Measurements from ENCODE around the gene PRKRIP1.
"Not testable (repeated sequence)": the region's sequence is repeated elsewhere in the genome, so short reads cannot be mapped to it uniquely, and the experiment has no call there.

The PRKRIP1 gene

GRCh38 chr7:102395873-102396709 is at the start of gene PRKRIP1:
Gene PRKRIP1 (plus strand): TSS chr7:102396363. CDS start chr7:102396412, 49 bp downstream.
- peaks cover 16% of the 10 kb centered on the region for H3K4me1 Mint-ChIP-seq (ENCODE audit: low read depth)
- no peaks in the 10 kb centered on the region for H3K27me3 Mint-ChIP-seq
- peak within 1 kb of the TSS; percentile 93 for H3K4me3 Mint-ChIP-seq
- peak within 1 kb of the TSS; percentile 88 for H3K27ac Mint-ChIP-seq
- H3K9me3 Mint-ChIP-seq (ENCODE audit: low read depth), result no peaks in the 10 kb centered on the region
- peaks cover 3% of the 10 kb centered on the region for H3K36me3 Mint-ChIP-seq

GRCh38 chr7:102346983-102347382 is 49.2 kb upstream of the PRKRIP1 start:
- H3K27ac Mint-ChIP-seq; H3K36me3 Mint-ChIP-seq; H3K4me1 Mint-ChIP-seq (ENCODE audit: low read depth); H3K9me3 Mint-ChIP-seq (ENCODE audit: low read depth); H3K27me3 Mint-ChIP-seq; H3K4me3 Mint-ChIP-seq: not testable (repeated sequence)

- not testable (repeated sequence) for H3K9me3 Mint-ChIP-seq (ENCODE audit: low read depth); H3K36me3 Mint-ChIP-seq; H3K27me3 Mint-ChIP-seq; H3K4me1 Mint-ChIP-seq (ENCODE audit: low read depth); H3K27ac Mint-ChIP-seq; H3K4me3 Mint-ChIP-seq
Measured at GRCh38 chr7:102356344-102356743, 39.8 kb upstream of the PRKRIP1 start, which contains the start of gene SPDYE6. Gene SPDYE6 (minus strand): TSS chr7:102356444. CDS start chr7:102356023, 421 bp downstream.

DNA sequence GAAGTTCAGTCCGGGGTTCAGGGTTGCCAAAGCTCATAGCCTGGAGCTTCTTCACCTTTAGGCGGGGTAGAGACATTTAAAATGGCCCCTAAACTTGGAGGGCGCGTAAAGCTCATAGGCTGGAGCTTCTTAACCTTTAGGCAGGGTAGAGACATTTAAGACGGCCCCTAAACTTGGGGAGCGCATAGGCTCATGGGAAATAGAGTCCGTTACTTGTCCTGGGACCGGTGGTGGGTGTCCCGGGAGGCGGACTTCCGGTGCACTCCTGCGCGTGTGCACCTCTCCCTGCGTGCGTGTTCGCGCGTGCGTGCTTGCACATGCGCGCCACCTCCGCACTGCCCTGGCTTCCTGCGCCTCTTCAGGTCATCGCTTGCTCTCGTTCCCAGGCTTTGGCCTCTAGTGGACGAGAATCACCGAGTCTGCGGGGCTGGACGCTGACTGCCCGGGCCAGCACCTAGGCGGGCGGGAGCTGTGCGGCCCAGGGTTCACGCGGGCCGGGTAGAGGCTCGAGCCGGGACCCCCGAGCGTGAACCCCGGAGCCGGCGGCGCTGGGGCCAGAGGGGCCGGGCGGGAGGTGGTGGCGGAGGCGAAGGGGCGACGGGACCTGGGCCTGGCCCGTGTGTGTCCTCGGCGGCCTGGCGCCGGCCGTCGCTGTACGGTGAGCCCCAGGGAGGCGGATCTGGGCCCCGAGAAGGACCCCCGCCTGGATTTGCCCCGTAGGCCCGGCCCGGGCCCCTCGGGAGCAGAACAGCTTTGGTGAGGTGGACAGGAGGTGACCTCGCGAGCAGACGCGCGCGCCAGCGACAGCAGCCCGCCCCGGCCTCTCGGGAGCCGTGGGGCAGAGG is 32.4 kb upstream of the PRKRIP1 start:
- not testable (repeated sequence) for H3K27me3 Mint-ChIP-seq; H3K36me3 Mint-ChIP-seq; H3K9me3 Mint-ChIP-seq (ENCODE audit: low read depth)
- Mint-ChIP-seq H3K4me3 (peak overlapping the region; percentile 92), H3K27ac (peak overlapping the region; percentile 88), H3K4me1 (ENCODE audit: low read depth) (peaks cover 19% of the 10 kb centered on the region)

GRCh38 chr7:102364394-102364886 is 31.7 kb upstream of the PRKRIP1 start:
- not testable (repeated sequence) for H3K27me3 Mint-ChIP-seq; H3K36me3 Mint-ChIP-seq; H3K9me3 Mint-ChIP-seq (ENCODE audit: low read depth)
- Mint-ChIP-seq H3K4me1 (ENCODE audit: low read depth) (peaks cover 19% of the 10 kb centered on the region), H3K4me3 (peak overlapping the region; percentile 92), H3K27ac (peak overlapping the region; percentile 79)

GRCh38 chr7:102365390-102365789 is 30.8 kb upstream of the PRKRIP1 start:
- not testable (repeated sequence) for H3K36me3 Mint-ChIP-seq; H3K27ac Mint-ChIP-seq; H3K9me3 Mint-ChIP-seq (ENCODE audit: low read depth); H3K27me3 Mint-ChIP-seq
- Mint-ChIP-seq H3K4me3 (peak overlapping the region; percentile 59), H3K4me1 (ENCODE audit: low read depth) (peaks cover 25% of the 10 kb centered on the region)

- not testable (repeated sequence) for H3K27me3 Mint-ChIP-seq; H3K27ac Mint-ChIP-seq; H3K36me3 Mint-ChIP-seq; H3K9me3 Mint-ChIP-seq (ENCODE audit: low read depth)
- Mint-ChIP-seq H3K4me3 (peak overlapping the region; percentile 59), H3K4me1 (ENCODE audit: low read depth) (peaks cover 39% of the 10 kb centered on the region)
Measured at GRCh38 chr7:102370038-102370437, 26.1 kb upstream of the PRKRIP1 start.

GRCh38 chr7:102372796-102373195 is 23.4 kb upstream of the PRKRIP1 start:
- H3K4me1 Mint-ChIP-seq (ENCODE audit: low read depth), result peaks cover 31% of the 10 kb centered on the region
- H3K36me3 Mint-ChIP-seq, result peaks cover 14% of the 10 kb centered on the region
- not testable (repeated sequence) for H3K9me3 Mint-ChIP-seq (ENCODE audit: low read depth); H3K27me3 Mint-ChIP-seq; H3K27ac Mint-ChIP-seq; H3K4me3 Mint-ChIP-seq

DNA sequence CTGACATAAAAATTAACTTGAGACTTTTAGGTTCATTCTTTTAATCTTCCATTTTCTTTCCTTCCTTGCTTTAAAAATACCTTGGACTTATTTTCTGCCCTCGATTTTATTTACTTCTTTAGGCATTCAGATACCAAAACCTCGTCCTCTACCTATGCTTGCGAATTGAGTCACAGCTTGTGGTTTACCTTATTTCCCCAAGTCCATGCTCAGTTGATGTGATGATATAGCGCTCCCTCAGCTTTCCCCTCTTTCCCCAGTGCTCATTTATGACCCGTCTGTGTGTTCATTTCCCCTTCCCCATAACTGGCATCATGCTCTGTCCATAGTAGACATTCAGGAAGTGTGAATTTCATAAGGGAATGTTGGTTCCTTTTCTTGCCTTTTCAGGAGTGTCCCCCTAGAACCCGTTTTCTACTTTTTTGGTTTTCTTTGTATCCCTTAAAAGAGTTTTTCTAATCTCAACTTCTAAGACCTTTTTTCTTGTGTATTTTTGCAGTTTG is 19.1 kb upstream of the PRKRIP1 start:
- Mint-ChIP-seq H3K27me3 (no peaks in the 10 kb centered on the region), H3K4me3 (no peak overlapping the region), H3K27ac (no peak overlapping the region), H3K9me3 (ENCODE audit: low read depth) (no peaks in the 10 kb centered on the region), H3K36me3 (peaks cover 12% of the 10 kb centered on the region), H3K4me1 (ENCODE audit: low read depth) (peaks cover 18% of the 10 kb centered on the region)

DNA sequence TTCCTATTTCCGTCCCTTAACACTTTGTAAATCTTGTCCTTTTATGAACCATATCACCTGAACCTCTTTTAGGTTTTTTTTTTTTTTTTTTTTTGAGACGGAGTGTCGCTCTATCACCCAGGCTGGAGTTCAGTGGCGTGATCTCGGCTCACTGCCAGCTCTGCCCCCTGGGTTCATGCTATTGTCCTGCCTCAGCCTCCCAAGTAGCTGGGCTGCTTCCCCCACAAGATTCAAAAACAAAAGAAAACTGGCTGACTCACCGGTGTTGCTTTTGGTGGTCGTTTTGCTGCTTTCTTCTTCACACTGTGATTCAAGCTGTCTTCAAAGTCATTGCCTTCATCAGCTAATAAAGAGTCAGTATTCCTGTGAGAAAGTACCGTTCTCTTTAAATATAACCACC is 15.3 kb upstream of the PRKRIP1 start:
- H3K27me3 Mint-ChIP-seq; H3K9me3 Mint-ChIP-seq (ENCODE audit: low read depth); H3K4me3 Mint-ChIP-seq; H3K27ac Mint-ChIP-seq; H3K4me1 Mint-ChIP-seq (ENCODE audit: low read depth): not testable (repeated sequence)
- H3K36me3 Mint-ChIP-seq, result peaks cover 12% of the 10 kb centered on the region

DNA sequence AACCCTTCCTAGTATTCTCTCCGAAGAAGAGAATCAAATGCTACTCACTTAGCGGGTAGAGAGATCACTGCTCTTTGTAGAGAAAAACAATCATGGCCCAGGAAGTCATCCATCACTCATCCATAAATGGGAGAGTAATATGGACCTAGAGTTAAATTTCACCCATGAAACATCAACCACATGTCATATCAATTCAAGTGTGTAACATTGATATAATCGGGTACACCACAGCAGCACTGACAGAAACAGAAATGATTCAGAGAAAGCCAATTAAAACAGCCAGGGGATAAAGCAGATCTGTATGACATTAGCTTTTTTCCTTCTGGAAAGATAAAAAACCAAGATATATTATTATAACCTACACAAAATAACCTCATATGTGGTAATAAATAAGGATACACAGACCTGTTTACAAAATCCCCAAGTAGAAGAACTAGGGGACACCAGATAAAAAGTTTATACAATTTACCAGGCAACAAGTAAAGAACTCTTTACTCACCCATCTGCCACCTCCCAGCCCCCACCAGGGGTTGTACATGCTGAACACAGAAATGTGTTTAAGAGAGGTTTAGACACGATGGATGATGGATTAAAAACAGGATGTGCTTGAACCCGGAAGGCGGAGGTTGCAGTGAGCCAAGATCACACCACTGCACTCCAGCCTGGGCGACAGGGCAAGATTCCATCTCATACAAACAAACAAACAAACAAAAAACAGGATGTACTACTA is 14.3 kb upstream of the PRKRIP1 start:
- H3K36me3 Mint-ChIP-seq, result peaks cover 11% of the 10 kb centered on the region
- H3K27ac Mint-ChIP-seq; H3K27me3 Mint-ChIP-seq; H3K4me1 Mint-ChIP-seq (ENCODE audit: low read depth); H3K9me3 Mint-ChIP-seq (ENCODE audit: low read depth); H3K4me3 Mint-ChIP-seq: not testable (repeated sequence)

- no peaks in the 10 kb centered on the region for H3K36me3 Mint-ChIP-seq
- H3K27ac Mint-ChIP-seq, result no peak overlapping the region
- H3K4me1 Mint-ChIP-seq (ENCODE audit: low read depth), result no peaks in the 10 kb centered on the region
Measured at GRCh38 chr7:102387064-102387463, 9.1 kb upstream of the PRKRIP1 start.

GRCh38 chr7:102389810-102390209 is 6.4 kb upstream of the PRKRIP1 start:
- no peaks in the 10 kb centered on the region for H3K36me3 Mint-ChIP-seq
- H3K9me3 Mint-ChIP-seq (ENCODE audit: low read depth), result no peaks in the 10 kb centered on the region
- H3K4me3 Mint-ChIP-seq, result no peak overlapping the region
- H3K4me1 Mint-ChIP-seq (ENCODE audit: low read depth), result no peaks in the 10 kb centered on the region
- H3K27ac Mint-ChIP-seq, result no peak overlapping the region
- no peaks in the 10 kb centered on the region for H3K27me3 Mint-ChIP-seq

More at GRCh38 chr7:102387064-102387463, 9.1 kb upstream of the PRKRIP1 start:
- Mint-ChIP-seq H3K4me3 (no peak overlapping the region), H3K27me3 (no peaks in the 10 kb centered on the region), H3K9me3 (ENCODE audit: low read depth) (no peaks in the 10 kb centered on the region)

- Mint-ChIP-seq H3K4me1 (ENCODE audit: low read depth) (peaks cover 5% of the 10 kb centered on the region), H3K27me3 (no peaks in the 10 kb centered on the region), H3K4me3 (no peak overlapping the region), H3K27ac (no peak overlapping the region), H3K9me3 (ENCODE audit: low read depth) (no peaks in the 10 kb centered on the region), H3K36me3 (no peaks in the 10 kb centered on the region)
Measured at GRCh38 chr7:102390697-102391484, 5.3 kb upstream of the PRKRIP1 start.
